ENCODE data around the gene DUS3L. TPM values are rescaled to one million over a fixed set of nuclear protein-coding genes. Genes with fewer than 3 reads are reported as not detected.

DUS3L gene
- 34.8 and 43.3 TPM in 2 replicates for total RNA-seq

GRCh38 chr19:5790559-5791520 lies at the start of gene DUS3L:
DUS3L (minus strand) TSS chr19:5791163; CDS start chr19:5791141, 22 bp downstream.

DNA sequence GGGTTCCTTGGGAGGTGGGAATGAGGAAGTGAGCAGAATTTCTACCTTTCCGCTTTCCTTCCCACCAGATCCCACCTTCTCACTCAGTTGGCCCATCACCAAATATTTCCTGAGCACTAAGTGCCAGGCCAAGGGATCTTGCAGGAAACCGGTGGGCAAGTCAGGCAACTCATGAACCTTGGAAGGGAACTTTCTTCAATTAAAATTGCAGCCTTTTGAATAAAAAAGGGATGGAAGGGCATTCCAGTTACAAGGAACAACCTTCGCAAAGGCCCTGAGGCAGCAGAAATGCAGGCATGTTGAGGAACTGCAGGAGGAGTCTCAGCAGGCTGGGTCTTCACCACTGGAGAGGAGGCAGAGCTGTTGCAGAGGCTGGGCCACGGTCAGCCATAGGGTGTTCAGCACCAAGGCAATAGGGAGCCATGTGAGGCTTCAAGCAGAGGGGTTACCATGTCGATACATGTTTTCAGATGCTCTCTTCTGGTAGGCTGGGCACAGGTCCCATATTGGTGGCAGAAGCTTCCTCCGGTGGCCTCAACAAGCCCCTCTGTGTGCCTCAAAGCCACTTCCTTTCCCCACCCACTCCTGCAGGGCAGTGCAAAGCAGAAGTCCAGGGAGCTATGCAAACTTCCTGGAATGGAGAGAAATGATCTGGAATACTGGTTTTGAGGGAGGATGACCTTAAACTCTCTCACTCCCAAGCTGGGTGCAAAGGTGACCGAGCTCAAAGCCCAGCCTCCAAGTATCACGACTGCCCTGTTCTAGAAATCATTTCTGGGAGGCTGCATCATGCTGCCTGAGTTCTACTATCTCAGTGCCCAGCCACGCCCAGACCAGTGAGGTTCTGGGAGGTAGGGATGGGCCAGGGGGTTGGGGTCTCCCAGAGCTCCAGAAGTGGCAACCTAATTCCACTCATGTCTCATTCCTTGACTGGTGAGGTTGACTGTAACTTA lies 48.4 kb upstream of the DUS3L start, which contains the start of gene FUT6:
FUT6 (minus strand) TSS at position 638 of the 953 bp plus-strand sequence. CDS start 7,135 bp downstream, outside the sequence.

GRCh38 chr19:5804516-5805461 lies 13.8 kb upstream of the DUS3L start, which contains the start of gene NRTN:
NRTN (plus strand) TSS chr19:5805067; CDS start chr19:5824166, 19,099 bp downstream.

DNA sequence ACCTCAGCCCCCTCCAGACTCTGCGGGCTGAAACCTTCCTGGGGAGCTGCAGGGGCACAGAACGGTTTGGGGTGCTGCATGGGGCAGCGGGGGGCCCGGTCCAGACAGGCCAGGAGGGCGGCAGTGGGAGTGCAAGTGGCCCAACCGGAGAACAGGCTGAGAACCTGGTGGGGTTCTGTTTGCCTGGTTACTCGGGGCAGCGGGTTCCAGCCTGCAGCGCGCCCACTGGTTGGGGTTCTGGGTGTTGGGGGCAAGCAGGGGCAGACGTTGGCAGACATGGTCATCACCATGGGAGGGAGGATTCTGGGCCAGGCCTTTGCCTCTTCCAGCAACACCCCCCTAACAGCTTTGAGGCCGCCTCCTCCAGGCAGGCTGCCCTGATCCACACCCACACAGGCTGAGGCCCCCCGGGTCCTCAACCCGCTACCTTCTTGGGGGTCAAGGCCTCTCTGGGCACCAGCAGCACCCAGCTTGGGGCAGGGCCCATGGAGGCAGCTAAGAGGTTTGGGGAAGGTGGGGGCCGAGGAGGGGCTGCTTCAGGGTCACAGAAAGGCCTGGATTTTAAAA lies 6.3 kb downstream of the DUS3L start, which contains the start of gene PRR22:
PRR22 (minus strand) TSS at position 166 of the 567 bp plus-strand sequence; CDS start at position 80, 86 bp downstream.

Other genes starting within 250 kb of the DUS3L start
- gene TINCR, start 223.2 kb downstream of the DUS3L start, total RNA-seq = 0.15 and 0.53 TPM in 2 replicates
- 12.5 and 18.2 TPM in 2 replicates for gene SAFB2, start 168.4 kb downstream of the DUS3L start, total RNA-seq
- gene SAFB, start 168.1 kb downstream of the DUS3L start, total RNA-seq = 27.6 and 39.0 TPM in 2 replicates
- gene MICOS13, start 110.6 kb downstream of the DUS3L start, total RNA-seq = 59.6 and 66.4 TPM in 2 replicates
- 2.6 and 4.5 TPM in 2 replicates for gene HSD11B1L, start 110.1 kb downstream of the DUS3L start, total RNA-seq
- 1,353 and 1,639 TPM in 2 replicates for gene RPL36, start 100.9 kb downstream of the DUS3L start, total RNA-seq
- gene LONP1, start 71.0 kb downstream of the DUS3L start, total RNA-seq = 115 and 130 TPM in 2 replicates
- not detected in 2 replicates for gene CATSPERD, start 70.5 kb downstream of the DUS3L start, total RNA-seq
- gene PRR22, start 6.4 kb downstream of the DUS3L start, total RNA-seq = 0.44 and 0.60 TPM in 2 replicates
- gene NRTN, start 13.9 kb upstream of the DUS3L start, total RNA-seq = not detected in 2 replicates
- gene FUT6, start 48.5 kb upstream of the DUS3L start, total RNA-seq = not detected in 2 replicates
- gene FUT3, start 60.3 kb upstream of the DUS3L start, total RNA-seq = not detected in 2 replicates
- gene FUT5, start 79.4 kb upstream of the DUS3L start, total RNA-seq = not detected in 2 replicates
- 359 and 363 TPM in 2 replicates for gene NDUFA11, start 112.6 kb upstream of the DUS3L start, total RNA-seq
- gene VMAC, start 113.7 kb upstream of the DUS3L start, total RNA-seq = 2.8 and 3.0 TPM in 2 replicates
- gene CAPS, start 123.1 kb upstream of the DUS3L start, total RNA-seq = 0.89 and 1.3 TPM in 2 replicates
- gene RANBP3, start 187.0 kb upstream of the DUS3L start, total RNA-seq = 53.2 and 63.1 TPM in 2 replicates